GM23338 (cell line): ENCODE data around the gene CHCHD5. TPM values are rescaled to one million over a fixed set of nuclear protein-coding genes. Genes with fewer than 3 reads are reported as not detected.

ENCODE experiments used
- ATAC-seq: fragments of 200-7000 bp; cut with Tn5 transposase; 3 replicates; pipeline ENCODE4 v1.9.1; 2020
- DNase-seq: peaks from one replicate; pipeline ENCODE4 v3.0.0-alpha.2; 2015; ENCODE audit warnings: low spot score
- H2AFZ ChIP-seq: fragments of 200-600 bp; sonication (generic); 2 replicates; pipeline ENCODE4 v1.8.0; 2016; ENCODE audit warnings: antibody characterized with exemption, mild to moderate bottlenecking, moderate library complexity
- H3F3A ChIP-seq: fragments of 200-600 bp; sonication (generic); replicated peaks from 2 replicates; pipeline ENCODE4 v1.8.0; 2017; ENCODE audit warnings: antibody characterized with exemption, mixed run types, low read depth
- H3K27ac ChIP-seq: fragments of 200-600 bp; sonication (generic); 2 replicates; pipeline ENCODE4 v1.6.1; 2016; ENCODE audit warnings: low read depth
- H3K27me3 ChIP-seq: fragments of 200-600 bp; sonication (generic); 2 replicates; pipeline ENCODE4 v1.8.0; 2016; ENCODE audit warnings: mild to moderate bottlenecking, mixed run types, moderate library complexity; ENCODE audit not compliant: insufficient read depth
- H3K36me3 ChIP-seq: fragments of 200-600 bp; sonication (generic); 2 replicates; pipeline ENCODE4 v1.8.0; 2016; ENCODE audit warnings: mild to moderate bottlenecking; ENCODE audit not compliant: insufficient read depth
- H3K4me1 ChIP-seq: fragments of 200-600 bp; sonication (generic); 2 replicates; pipeline ENCODE4 v1.8.0; 2016; ENCODE audit warnings: mild to moderate bottlenecking, moderate library complexity; ENCODE audit not compliant: insufficient read depth
- H3K4me2 ChIP-seq: fragments of 200-600 bp; sonication (generic); 2 replicates; pipeline ENCODE4 v1.7.1; 2017; ENCODE audit warnings: mixed run types
- H3K4me3 ChIP-seq: fragments of 200-600 bp; sonication (generic); 2 replicates; pipeline ENCODE4 v1.6.1; 2016; ENCODE audit warnings: mixed run types
- H3K79me2 ChIP-seq: fragments of 200-600 bp; sonication (generic); replicated peaks from 2 replicates; pipeline ENCODE4 v1.8.0; 2017; ENCODE audit warnings: mild to moderate bottlenecking; ENCODE audit not compliant: insufficient read depth
- H3K9me2 ChIP-seq: fragments of 200-600 bp; sonication (generic); 2 replicates; pipeline ENCODE4 v1.8.0; 2017; ENCODE audit not compliant: insufficient read depth
- H4K20me1 ChIP-seq: fragments of 200-600 bp; sonication (generic); replicated peaks from 2 replicates; pipeline ENCODE4 v1.8.0; 2017; ENCODE audit warnings: mild to moderate bottlenecking; ENCODE audit not compliant: insufficient read depth
- H3K27ac Mint-ChIP-seq: 2 replicates; pipeline ENCODE4 v1.8.0; 2020; ENCODE audit warnings: inconsistent platforms, mild to moderate bottlenecking, moderate library complexity, mixed read lengths
- H3K27me3 Mint-ChIP-seq: 3 replicates; pipeline ENCODE4 v1.8.0; 2022; ENCODE audit warnings: low read depth, mild to moderate bottlenecking, moderate library complexity, mixed read lengths, inconsistent platforms; ENCODE audit not compliant: insufficient read depth, poor library complexity
- H3K36me3 Mint-ChIP-seq: 3 replicates; pipeline ENCODE4 v1.8.0; 2021; ENCODE audit warnings: low read depth, mild to moderate bottlenecking, inconsistent platforms, moderate library complexity, mixed read lengths
- H3K4me1 Mint-ChIP-seq: 3 replicates; pipeline ENCODE4 v1.8.0; 2020; ENCODE audit warnings: mild to moderate bottlenecking, inconsistent platforms, mixed read lengths
- H3K4me3 Mint-ChIP-seq: 3 replicates; pipeline ENCODE4 v1.8.0; 2021; ENCODE audit warnings: moderate library complexity, mild to moderate bottlenecking, inconsistent platforms, mixed read lengths
- H3K9me3 Mint-ChIP-seq: 3 replicates; pipeline ENCODE4 v1.8.0; 2020; ENCODE audit warnings: moderate library complexity, mild to moderate bottlenecking, inconsistent platforms, mixed read lengths
- EZH2 ChIP-seq: fragments of 200-600 bp; sonication (generic); IDR thresholded peaks from one replicate; pipeline ENCODE4 v1.8.0; 2017; ENCODE audit warnings: antibody characterized with exemption, mild to moderate bottlenecking, low read depth; ENCODE audit not compliant: unreplicated experiment
- EZH2phosphoT487 ChIP-seq: fragments of 200-600 bp; sonication (generic); IDR thresholded peaks from one replicate; pipeline ENCODE4 v1.8.1; 2018; ENCODE audit warnings: antibody characterized with exemption; ENCODE audit not compliant: unreplicated experiment
- JUNB ChIP-seq: IDR thresholded peaks from one replicate; pipeline ENCODE4 v1.6.1; 2016; ENCODE audit warnings: antibody characterized with exemption; ENCODE audit not compliant: unreplicated experiment
- NANOG ChIP-seq: IDR thresholded peaks from 2 replicates; pipeline ENCODE4 v1.6.1; 2016; ENCODE audit warnings: antibody characterized with exemption, borderline replicate concordance
- POLR2AphosphoS5 ChIP-seq: IDR thresholded peaks from 2 replicates; pipeline ENCODE4 v1.6.1; 2016; ENCODE audit warnings: antibody characterized with exemption, low read depth
- REST ChIP-seq: IDR thresholded peaks from one replicate; pipeline ENCODE4 v1.6.1; 2018; ENCODE audit warnings: antibody characterized with exemption; ENCODE audit not compliant: unreplicated experiment
- ZNF114 ChIP-seq: fragments of 250-450 bp; sonication (Bioruptor Pico); IDR thresholded peaks from 2 replicates; pipeline ENCODE4 v1.5.0; 2020; ENCODE audit warnings: mild to moderate bottlenecking, moderate library complexity
- ZNF331 ChIP-seq: fragments of 250-450 bp; sonication (Bioruptor Pico); IDR thresholded peaks from 2 replicates; pipeline ENCODE4 v1.5.0; 2020; ENCODE audit warnings: low read depth, mild to moderate bottlenecking, moderate library complexity
- ZNF462 ChIP-seq: fragments of 250-450 bp; sonication (Bioruptor Pico); IDR thresholded peaks from 2 replicates; pipeline ENCODE4 v1.5.0; 2020; ENCODE audit warnings: mild to moderate bottlenecking, moderate library complexity
- polyA plus RNA-seq: library from polyadenylated mRNA; unstranded; fragments of >200 nt; fragmentation: Nextera tagmentation; extraction: Ambion mirVana; gene quantifications from 2 replicates; pipeline ENCODE4 v1.2.1, GENCODE V29; 2016
- total RNA-seq: library from RNA; depleted of rRNA; stranded (reverse); fragments of >200 nt; shearing (Covaris generic); gene quantifications from 2 replicates; pipeline ENCODE4 v1.2.3, GENCODE V29; 2014
- TF ChIP-seq, protein P1 (sequence below), 2 experiments: fragments of 200-600 bp in 1 of 2; sonication (generic) in 1 of 2; conservative IDR thresholded peaks; 2 replicates each; pipeline versions ENCODE4 v1.5.1 to v1.6.1; 2016 to 2017; ENCODE audit warnings: antibody characterized with exemption in 2 of 2, low read depth in 2 of 2, mild to moderate bottlenecking in 2 of 2, moderate library complexity in 1 of 2

CHCHD5 gene
- total and polyA plus RNA-seq, 2 experiments from 2014 or later = 15.5 to 69.9 TPM

DNA sequence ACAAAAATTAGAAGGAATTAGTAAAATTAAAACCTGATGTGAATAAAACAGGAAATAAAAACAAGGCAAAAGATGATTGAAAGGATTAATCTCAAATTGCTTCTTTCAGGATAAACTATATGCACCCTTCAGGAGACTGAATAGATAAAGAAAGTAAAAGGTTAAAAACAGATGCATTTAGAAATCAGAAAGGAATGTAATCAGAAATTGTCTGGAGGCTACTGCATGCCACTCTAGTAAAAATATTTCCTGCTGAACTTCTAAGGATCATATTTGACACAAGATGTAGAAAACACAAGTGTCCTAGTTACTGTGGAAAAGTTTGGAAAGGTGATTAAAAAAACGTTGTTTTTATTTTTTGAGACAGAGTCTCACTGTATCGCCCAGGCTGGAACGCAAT is 16.2 kb downstream of the CHCHD5 start:
- no peak overlapping the region for H3K4me2 ChIP-seq
- no peak for TF ChIP-seq POLR2AphosphoS5
- TF ChIP-seq EZH2phosphoT487 = no peak
- no peak for TF ChIP-seq REST
- no peak for TF ChIP-seq EZH2
- TF ChIP-seq NANOG = no peak
- TF ChIP-seq ZNF462 (CRISPR knock-in tag) = no peak
- TF ChIP-seq, protein P1, sequence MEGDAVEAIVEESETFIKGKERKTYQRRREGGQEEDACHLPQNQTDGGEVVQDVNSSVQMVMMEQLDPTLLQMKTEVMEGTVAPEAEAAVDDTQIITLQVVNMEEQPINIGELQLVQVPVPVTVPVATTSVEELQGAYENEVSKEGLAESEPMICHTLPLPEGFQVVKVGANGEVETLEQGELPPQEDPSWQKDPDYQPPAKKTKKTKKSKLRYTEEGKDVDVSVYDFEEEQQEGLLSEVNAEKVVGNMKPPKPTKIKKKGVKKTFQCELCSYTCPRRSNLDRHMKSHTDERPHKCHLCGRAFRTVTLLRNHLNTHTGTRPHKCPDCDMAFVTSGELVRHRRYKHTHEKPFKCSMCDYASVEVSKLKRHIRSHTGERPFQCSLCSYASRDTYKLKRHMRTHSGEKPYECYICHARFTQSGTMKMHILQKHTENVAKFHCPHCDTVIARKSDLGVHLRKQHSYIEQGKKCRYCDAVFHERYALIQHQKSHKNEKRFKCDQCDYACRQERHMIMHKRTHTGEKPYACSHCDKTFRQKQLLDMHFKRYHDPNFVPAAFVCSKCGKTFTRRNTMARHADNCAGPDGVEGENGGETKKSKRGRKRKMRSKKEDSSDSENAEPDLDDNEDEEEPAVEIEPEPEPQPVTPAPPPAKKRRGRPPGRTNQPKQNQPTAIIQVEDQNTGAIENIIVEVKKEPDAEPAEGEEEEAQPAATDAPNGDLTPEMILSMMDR (conservative IDR thresholded peaks at IDR 0.05; ENCODE audit: low read depth in 2 of 2) = no peak
- TF ChIP-seq ZNF331 (CRISPR knock-in tag) = no peak
- no peak for TF ChIP-seq ZNF114 (CRISPR knock-in tag)
- no peak for TF ChIP-seq JUNB
- H3K27ac Mint-ChIP-seq = no peak overlapping the region
- no peaks in the 10 kb centered on the region for H3K27me3 ChIP-seq
- ATAC-seq = no peak
- no peak for DNase-seq
- H3K9me2 ChIP-seq = no peaks in the 10 kb centered on the region
- no peaks in the 10 kb centered on the region for H3K79me2 ChIP-seq
- H3F3A ChIP-seq = no peaks in the 10 kb centered on the region
- no peaks in the 10 kb centered on the region for H3K36me3 Mint-ChIP-seq
- H3K27me3 Mint-ChIP-seq = peaks cover 4% of the 10 kb centered on the region
- H4K20me1 ChIP-seq = no peaks in the 10 kb centered on the region
- H3K4me1 ChIP-seq = no peaks in the 10 kb centered on the region
- no peaks in the 10 kb centered on the region for H3K36me3 ChIP-seq
- H3K4me3 ChIP-seq = no peak overlapping the region
- no peaks in the 10 kb centered on the region for H3K9me3 Mint-ChIP-seq
- no peak overlapping the region for H3K4me3 Mint-ChIP-seq
- H3K27ac ChIP-seq = no peak overlapping the region
- H2AFZ ChIP-seq = no peak overlapping the region
- H3K4me1 Mint-ChIP-seq = peaks cover 2% of the 10 kb centered on the region; the same call in 2 of the 3 replicates
